ENCODE results near the gene PFDN1.

DNA sequence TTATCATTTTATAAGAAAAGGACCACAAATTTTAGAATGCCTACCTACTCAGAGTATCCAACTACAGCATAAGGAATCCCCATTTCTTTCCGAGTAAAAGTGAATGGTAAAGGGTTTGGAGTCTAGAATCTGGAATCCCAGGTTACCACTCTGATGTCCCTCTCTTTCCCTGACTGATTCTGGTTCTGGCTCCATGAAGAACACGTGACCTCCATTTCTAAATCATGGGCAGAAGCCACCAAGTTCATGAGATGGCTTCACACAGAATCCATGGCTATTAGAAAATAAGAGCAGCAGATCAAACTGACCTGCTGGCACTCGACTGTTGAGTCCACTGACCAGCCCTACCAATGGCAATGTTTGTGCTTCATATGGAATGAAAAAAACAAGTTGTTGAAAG lies 40.7 kb downstream of the PFDN1 start:
- TF ChIP-seq TAF1 (IDR thresholded peaks at IDR 0.05; ENCODE audit: low read depth, low read length) (no peak), POLR2AphosphoS5 (IDR thresholded peaks at IDR 0.05; ENCODE audit: low read depth, low read length) (no peak), POLR2A (IDR thresholded peaks at IDR 0.05; ENCODE audit: low read depth, low read length) (no peak)

All from GM12891 (cell line).